Measurements from ENCODE around the gene PRPF40A. TPM values are rescaled to one million over a fixed set of nuclear protein-coding genes. Genes with fewer than 3 reads are reported as not detected.

The PRPF40A gene
- total RNA-seq, 2 experiments from 2014 or later: 116 to 117 TPM

DNA sequence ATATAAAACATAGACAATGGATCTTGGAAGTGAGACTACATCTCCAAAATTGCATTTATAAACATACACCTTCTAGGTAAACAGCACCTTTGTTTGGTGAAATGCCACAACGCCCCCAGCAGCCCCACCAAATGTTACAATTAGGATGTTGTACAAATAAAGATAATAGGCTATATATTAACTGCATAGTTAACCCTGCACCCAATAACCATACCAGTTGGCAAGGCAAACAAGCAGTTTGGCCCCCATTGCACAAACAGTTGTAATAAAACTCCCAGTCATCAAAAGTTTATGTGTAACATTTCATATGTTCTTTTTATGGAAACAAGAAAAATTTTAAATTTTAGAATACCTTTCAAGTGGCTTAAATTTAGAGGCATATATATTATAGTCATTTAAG lies 67.3 kb downstream of the PRPF40A start:
- ChIA-PET CTCF (interaction anchor here (1.0 to 3.1 kb wide), 2 partner anchors 14 to 15 kb away, joined by 3 to 24 read pairs; no protein-coding TSS in a partner anchor), POLR2A (no interaction called here)
- no peak for DNase-seq
- no peak overlapping the region for H3K4me3 Mint-ChIP-seq
- H3K36me3 Mint-ChIP-seq (ENCODE audit: low read depth): peaks cover 13% of the 10 kb centered on the region
- H3K9me3 Mint-ChIP-seq (ENCODE audit: insufficient read depth): no peaks in the 10 kb centered on the region
- no peaks in the 10 kb centered on the region for H3K4me1 Mint-ChIP-seq (ENCODE audit: low read depth)
- H3K27ac Mint-ChIP-seq: no peak overlapping the region
- no peak for ATAC-seq
- no peaks in the 10 kb centered on the region for H3K27me3 Mint-ChIP-seq (ENCODE audit: low read depth)

DNA sequence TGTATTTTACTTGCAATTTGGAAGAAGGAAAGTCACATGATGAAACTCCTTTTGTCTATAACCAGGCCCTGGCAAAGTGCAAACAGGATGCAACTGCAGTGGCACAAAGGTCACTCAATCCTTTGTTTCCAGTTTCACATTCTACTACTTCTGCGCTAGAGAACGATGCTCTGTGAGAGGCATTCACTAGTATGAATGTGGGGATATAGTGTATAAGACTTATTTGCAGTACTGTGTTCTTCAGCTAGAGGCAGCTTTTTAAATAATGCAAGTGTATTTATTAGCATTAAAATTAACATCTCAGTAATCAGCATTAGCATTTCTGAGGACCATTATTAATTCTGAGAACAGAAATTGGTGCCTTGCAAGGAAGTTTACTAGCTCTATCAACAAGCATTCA lies 68.9 kb downstream of the PRPF40A start:
- CTCF ChIA-PET: interaction anchor here (1.2 to 3.1 kb wide), 2 partner anchors 13 to 68 kb away, joined by 4 to 24 read pairs; no protein-coding TSS in a partner anchor
- DNase-seq: no peak
- no peaks in the 10 kb centered on the region for H3K4me1 Mint-ChIP-seq (ENCODE audit: low read depth)
- H3K4me3 Mint-ChIP-seq: no peak overlapping the region
- peaks cover 7% of the 10 kb centered on the region for H3K36me3 Mint-ChIP-seq (ENCODE audit: low read depth)
- H3K9me3 Mint-ChIP-seq (ENCODE audit: insufficient read depth): no peaks in the 10 kb centered on the region
- ATAC-seq: peak; percentile 39
- no peak overlapping the region for H3K27ac Mint-ChIP-seq
- H3K27me3 Mint-ChIP-seq (ENCODE audit: low read depth): no peaks in the 10 kb centered on the region
- POLR2A ChIA-PET: no interaction called here

DNA sequence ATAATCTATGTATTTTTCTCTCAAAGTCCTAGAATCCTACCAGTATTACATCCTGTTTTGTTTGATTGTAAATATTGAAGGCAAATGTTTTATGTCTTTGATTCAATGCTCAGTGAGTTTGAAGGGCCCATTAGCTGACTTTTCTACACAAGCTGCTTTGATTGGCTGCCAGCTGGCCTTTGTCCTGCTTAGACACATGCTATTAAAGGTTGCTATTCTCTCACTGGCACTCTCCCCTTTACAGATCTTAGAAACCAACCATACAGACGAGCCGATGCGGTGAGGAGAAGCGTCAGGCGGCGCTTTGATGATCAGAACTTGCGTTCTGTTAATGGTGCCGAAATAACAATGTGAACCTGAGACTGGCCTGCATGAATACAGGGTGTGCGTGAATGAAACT lies 69.7 kb downstream of the PRPF40A start:
- H3K27ac Mint-ChIP-seq: no peak overlapping the region
- ATAC-seq (no peak), DNase-seq (no peak)
- H3K4me1 Mint-ChIP-seq (ENCODE audit: low read depth): no peaks in the 10 kb centered on the region
- no peaks in the 10 kb centered on the region for H3K9me3 Mint-ChIP-seq (ENCODE audit: insufficient read depth)
- ChIA-PET CTCF (interaction anchor here (0.9 to 3.1 kb wide), 4 partner anchors 11 to 529 kb away, joined by 3 to 24 read pairs (median 4); no protein-coding TSS in a partner anchor), POLR2A (no interaction called here)
- no peaks in the 10 kb centered on the region for H3K27me3 Mint-ChIP-seq (ENCODE audit: low read depth)
- peaks cover 5% of the 10 kb centered on the region for H3K36me3 Mint-ChIP-seq (ENCODE audit: low read depth)
- H3K4me3 Mint-ChIP-seq: no peak overlapping the region

DNA sequence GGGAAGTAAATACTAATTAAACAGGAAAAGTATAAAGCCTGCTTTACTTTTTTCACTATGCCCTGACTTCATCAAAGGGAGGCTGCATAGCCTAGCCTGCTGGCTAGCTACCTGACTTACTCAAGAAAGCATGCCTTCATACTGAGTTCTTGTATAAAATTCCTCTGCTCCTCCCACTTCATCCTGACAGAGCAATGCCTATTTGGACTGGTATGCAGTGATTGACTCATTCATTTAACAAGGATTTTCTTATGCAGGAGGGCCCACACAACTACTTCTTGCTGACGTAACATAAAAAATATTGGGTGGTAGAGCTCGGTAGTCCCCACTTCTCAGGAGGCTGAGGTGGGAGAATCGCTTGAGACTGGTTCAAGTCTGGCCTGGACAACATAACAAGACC lies 70.5 kb downstream of the PRPF40A start:
- CTCF ChIA-PET: interaction anchor here (0.9 to 3.6 kb wide), 5 partner anchors 9 to 528 kb away, joined by 3 to 24 read pairs (median 3); no protein-coding TSS in a partner anchor
- H3K4me1 Mint-ChIP-seq (ENCODE audit: low read depth): no peaks in the 10 kb centered on the region
- POLR2A ChIA-PET: no interaction called here
- H3K27ac Mint-ChIP-seq: no peak overlapping the region
- peaks cover 1% of the 10 kb centered on the region for H3K36me3 Mint-ChIP-seq (ENCODE audit: low read depth)
- no peak for ATAC-seq
- no peaks in the 10 kb centered on the region for H3K27me3 Mint-ChIP-seq (ENCODE audit: low read depth)
- no peak for DNase-seq
- no peaks in the 10 kb centered on the region for H3K9me3 Mint-ChIP-seq (ENCODE audit: insufficient read depth)
- no peak overlapping the region for H3K4me3 Mint-ChIP-seq

DNA sequence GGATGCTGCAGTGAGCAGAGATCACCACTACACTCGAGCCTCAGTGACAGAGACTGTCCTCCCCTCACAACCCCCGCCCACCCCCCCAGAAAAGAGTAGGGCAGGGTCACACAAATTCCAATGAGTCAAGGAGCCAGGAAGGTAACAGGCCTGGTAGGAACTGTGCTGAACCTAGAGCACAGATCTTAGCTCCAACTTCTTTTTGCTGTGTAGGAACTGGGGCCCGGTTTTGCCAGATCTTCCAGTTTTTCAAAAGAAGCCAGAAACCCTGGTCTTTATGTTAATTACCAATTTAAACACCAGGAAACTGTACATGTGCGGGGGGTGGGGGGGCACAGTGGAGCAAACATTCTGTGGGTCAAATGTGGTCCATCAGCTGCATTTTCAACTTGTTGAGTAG lies 71.0 kb downstream of the PRPF40A start:
- Mint-ChIP-seq H3K36me3 (ENCODE audit: low read depth) (no peaks in the 10 kb centered on the region), H3K27me3 (ENCODE audit: low read depth) (no peaks in the 10 kb centered on the region)
- CTCF ChIA-PET: interaction anchor here (1.0 to 3.6 kb wide), 2 partner anchors 8 to 10 kb away, joined by 3 to 23 read pairs; no protein-coding TSS in a partner anchor

DNA sequence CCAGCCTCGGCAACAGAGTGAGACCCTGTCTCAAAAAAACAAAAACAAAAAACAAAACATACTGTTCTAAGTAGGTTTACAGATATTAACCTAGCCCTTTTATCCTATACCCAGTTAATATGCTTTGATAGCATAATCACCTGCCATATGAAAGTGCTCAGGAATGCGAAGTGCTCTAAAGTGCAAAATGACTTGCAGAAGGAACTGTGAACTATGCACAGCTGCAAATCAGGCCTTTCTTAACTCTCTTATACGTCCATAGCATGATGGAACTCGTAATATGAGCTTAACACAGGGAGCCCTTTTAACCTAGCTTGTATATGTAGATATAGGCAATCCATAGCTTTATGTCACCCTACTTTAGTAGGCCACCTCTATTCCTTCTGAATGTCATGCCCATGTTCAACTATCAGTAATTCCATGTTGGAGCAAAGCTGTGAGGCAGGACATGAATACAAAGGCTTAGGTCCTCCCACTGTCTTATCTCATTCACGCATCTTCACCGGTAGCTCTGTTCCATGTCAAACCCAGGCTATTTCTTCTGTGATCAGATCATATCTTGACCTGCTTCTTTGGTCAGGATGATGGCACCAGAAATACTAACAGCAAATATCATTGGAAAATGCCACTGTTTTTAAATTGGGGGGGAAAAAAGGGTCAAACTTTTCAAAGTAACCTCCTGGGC lies 72.9 kb downstream of the PRPF40A start:
- H3K4me3 Mint-ChIP-seq: no peak overlapping the region
- H3K4me1 Mint-ChIP-seq (ENCODE audit: low read depth): no peaks in the 10 kb centered on the region
- H3K27ac Mint-ChIP-seq: no peak overlapping the region
- H3K9me3 Mint-ChIP-seq (ENCODE audit: insufficient read depth): no peaks in the 10 kb centered on the region
- H3K27me3 Mint-ChIP-seq (ENCODE audit: low read depth): no peaks in the 10 kb centered on the region
- ATAC-seq (no peak), DNase-seq (no peak)
- ChIA-PET POLR2A (no interaction called here), CTCF (interaction anchor here (0.9 to 3.6 kb wide), 3 partner anchors 9 to 606 kb away, joined by 3 to 23 read pairs (median 4); no protein-coding TSS in a partner anchor)
- H3K36me3 Mint-ChIP-seq (ENCODE audit: low read depth): no peaks in the 10 kb centered on the region

More for the DNA sequence above, 71.0 kb downstream of the PRPF40A start:
- no peak for DNase-seq
- H3K9me3 Mint-ChIP-seq (ENCODE audit: insufficient read depth): no peaks in the 10 kb centered on the region
- no peaks in the 10 kb centered on the region for H3K4me1 Mint-ChIP-seq (ENCODE audit: low read depth)
- no peak overlapping the region for H3K4me3 Mint-ChIP-seq
- POLR2A ChIA-PET: no interaction called here
- H3K27ac Mint-ChIP-seq: no peak overlapping the region
- ATAC-seq: no peak

DNA sequence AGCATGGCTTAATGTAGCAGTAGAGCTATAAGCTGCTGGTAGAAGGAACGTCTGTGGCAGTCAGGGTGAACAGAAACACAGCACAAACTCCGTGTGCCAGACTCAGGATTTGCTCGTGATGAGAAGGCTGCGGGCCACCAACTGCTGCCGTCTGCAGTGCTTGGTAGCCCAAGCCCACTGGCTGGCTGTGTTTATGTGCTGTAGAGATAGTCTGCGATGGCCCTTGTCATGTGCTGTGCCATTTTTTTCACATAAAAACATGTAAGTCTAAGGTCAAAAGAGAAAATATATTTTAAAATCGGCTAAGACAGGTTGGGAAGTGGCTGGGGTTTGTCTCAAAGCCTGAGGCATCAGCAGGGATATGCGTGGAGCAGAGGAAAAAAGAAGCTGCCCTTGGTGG lies 78.7 kb downstream of the PRPF40A start:
- CTCF ChIA-PET: interaction anchor here (1.1 kb wide), 1 partner anchor 8 kb away, joined by 3 read pairs; no protein-coding TSS in a partner anchor
- Mint-ChIP-seq H3K27ac (no peak overlapping the region), H3K4me3 (no peak overlapping the region), H3K9me3 (ENCODE audit: insufficient read depth) (no peaks in the 10 kb centered on the region), H3K4me1 (ENCODE audit: low read depth) (no peaks in the 10 kb centered on the region), H3K27me3 (ENCODE audit: low read depth) (no peaks in the 10 kb centered on the region), H3K36me3 (ENCODE audit: low read depth) (no peaks in the 10 kb centered on the region)
- no peak for DNase-seq
- no peak for ATAC-seq
- POLR2A ChIA-PET: no interaction called here

DNA sequence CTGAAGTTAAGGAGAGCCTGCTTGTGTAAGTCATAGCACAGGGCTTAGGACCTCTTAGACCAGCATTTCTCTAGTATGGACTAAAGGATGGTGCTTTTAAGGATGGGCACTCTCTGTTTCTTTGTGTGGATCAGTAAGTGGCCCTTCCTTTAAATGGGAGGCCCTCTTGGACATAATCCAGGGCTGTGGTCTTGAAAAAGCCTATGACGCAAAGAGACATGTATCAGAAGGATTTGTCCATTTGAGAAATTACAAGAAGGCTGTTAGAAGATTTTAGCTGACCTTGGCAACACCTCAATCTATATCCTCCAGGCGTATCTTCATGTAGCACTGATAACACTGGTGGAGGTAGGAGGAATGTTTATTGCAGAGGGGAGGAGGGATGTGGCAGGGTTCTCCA lies 79.2 kb downstream of the PRPF40A start:
- Mint-ChIP-seq H3K4me3 (no peak overlapping the region), H3K4me1 (ENCODE audit: low read depth) (no peaks in the 10 kb centered on the region), H3K27me3 (ENCODE audit: low read depth) (no peaks in the 10 kb centered on the region), H3K9me3 (ENCODE audit: insufficient read depth) (no peaks in the 10 kb centered on the region), H3K36me3 (ENCODE audit: low read depth) (no peaks in the 10 kb centered on the region), H3K27ac (no peak overlapping the region)
- DNase-seq (no peak), ATAC-seq (no peak)
- ChIA-PET POLR2A (no interaction called here), CTCF (interaction anchor here (0.7 to 1.1 kb wide), 2 partner anchors 8 to 602 kb away, joined by 3 to 4 read pairs; no protein-coding TSS in a partner anchor)

DNA sequence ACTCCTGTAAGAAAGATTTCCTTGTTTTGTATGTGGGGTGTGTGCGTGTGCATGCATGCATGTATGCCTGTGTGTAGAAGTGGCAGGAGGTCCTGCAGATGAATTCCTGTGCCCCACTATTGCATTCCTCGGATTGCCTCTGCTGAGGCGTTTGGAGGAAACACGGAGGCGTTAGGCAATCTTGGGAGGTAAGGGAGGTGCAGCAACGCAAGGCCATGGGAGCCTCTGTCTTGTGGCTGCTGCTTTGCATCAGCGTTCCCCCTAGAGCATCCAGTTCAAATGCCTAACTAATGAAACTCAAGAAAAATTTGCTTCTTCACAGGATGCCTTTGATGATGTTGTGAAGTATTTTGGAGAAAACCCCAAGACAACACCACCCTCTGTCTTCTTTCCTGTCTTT lies 80.0 kb downstream of the PRPF40A start:
- H3K9me3 Mint-ChIP-seq (ENCODE audit: insufficient read depth): no peaks in the 10 kb centered on the region
- no peak overlapping the region for H3K4me3 Mint-ChIP-seq
- no peak for DNase-seq
- H3K27me3 Mint-ChIP-seq (ENCODE audit: low read depth): no peaks in the 10 kb centered on the region
- POLR2A ChIA-PET: no interaction called here
- no peaks in the 10 kb centered on the region for H3K36me3 Mint-ChIP-seq (ENCODE audit: low read depth)
- CTCF ChIA-PET: no interaction called here
- no peak overlapping the region for H3K27ac Mint-ChIP-seq
- H3K4me1 Mint-ChIP-seq (ENCODE audit: low read depth): no peaks in the 10 kb centered on the region
- no peak for ATAC-seq

DNA sequence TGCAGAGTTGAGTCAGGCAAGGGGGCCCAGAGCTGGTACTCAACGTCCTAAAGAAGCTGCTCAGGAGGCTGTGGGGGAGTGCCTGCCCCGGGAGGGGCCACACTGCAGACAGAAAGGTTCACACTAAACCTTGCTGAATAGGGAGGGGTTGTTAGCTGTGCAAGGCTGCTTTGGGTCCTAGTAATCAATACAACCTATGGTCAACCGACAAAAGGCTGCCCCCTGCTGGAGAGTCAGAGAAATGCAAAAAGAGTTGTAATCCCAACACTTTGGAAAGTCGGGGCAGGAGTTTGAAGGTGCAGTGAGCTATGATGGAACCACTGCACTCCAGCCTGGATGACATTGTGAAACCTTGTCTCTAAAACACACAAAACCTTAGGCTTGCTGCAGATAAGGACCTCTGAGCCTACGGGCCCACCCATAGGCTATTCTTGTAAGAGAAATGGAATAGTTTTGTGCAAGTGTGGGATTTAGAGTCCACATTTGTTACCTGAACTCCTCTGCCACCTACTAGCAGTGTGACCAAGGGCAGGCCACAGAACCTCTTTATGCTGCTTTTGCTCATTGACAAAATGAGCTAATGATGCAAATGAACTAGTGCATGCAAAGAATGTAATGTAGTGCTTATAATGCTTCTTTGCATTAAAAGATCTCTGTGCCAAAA lies 81.5 kb downstream of the PRPF40A start:
- no peaks in the 10 kb centered on the region for H3K4me1 Mint-ChIP-seq (ENCODE audit: low read depth)
- no peaks in the 10 kb centered on the region for H3K9me3 Mint-ChIP-seq (ENCODE audit: insufficient read depth)
- H3K4me3 Mint-ChIP-seq: no peak overlapping the region
- peak; percentile 78 for ATAC-seq
- CTCF ChIA-PET: interaction anchor here (0.6 to 5.5 kb wide), 34 partner anchors 9 to 600 kb away, joined by 3 to 64 read pairs (median 4); partner anchors contain the start of gene STAM2
- peak; percentile 74 for DNase-seq
- POLR2A ChIA-PET: interaction anchor here (0.6 to 1.2 kb wide), 2 partner anchors 81 to 460 kb away, joined by 4 read pairs; no protein-coding TSS in a partner anchor
- H3K27me3 Mint-ChIP-seq (ENCODE audit: low read depth): no peaks in the 10 kb centered on the region
- no peak overlapping the region for H3K27ac Mint-ChIP-seq
- no peaks in the 10 kb centered on the region for H3K36me3 Mint-ChIP-seq (ENCODE audit: low read depth)

DNA sequence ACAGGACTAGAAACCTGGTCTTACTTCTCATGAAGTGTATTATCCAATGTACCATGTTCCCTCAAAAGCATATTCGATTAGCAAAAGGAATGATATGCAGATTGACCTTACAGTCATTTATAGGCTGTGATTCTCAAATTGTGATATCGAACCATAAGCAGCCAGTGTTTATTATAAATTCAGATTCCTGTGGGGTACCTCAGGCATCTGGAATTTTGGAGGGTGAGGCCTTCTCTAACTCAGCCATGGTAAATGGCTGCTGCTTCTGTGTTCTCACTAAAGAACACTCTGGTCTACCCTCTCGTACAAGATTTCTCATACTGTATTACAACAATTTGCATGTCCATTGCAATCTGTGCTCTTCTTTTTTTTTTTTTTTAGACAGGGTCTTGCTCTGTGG lies 84.5 kb downstream of the PRPF40A start:
- Mint-ChIP-seq H3K36me3 (ENCODE audit: low read depth) (no peaks in the 10 kb centered on the region), H3K4me1 (ENCODE audit: low read depth) (peaks cover 11% of the 10 kb centered on the region), H3K4me3 (no peak overlapping the region), H3K27me3 (ENCODE audit: low read depth) (peaks cover 2% of the 10 kb centered on the region), H3K9me3 (ENCODE audit: insufficient read depth) (no peaks in the 10 kb centered on the region), H3K27ac (no peak overlapping the region)
- CTCF ChIA-PET: interaction anchor here (1.0 to 5.5 kb wide), 2 partner anchors 443 to 456 kb away, joined by 3 to 64 read pairs; partner anchors contain the start of gene STAM2
- POLR2A ChIA-PET: no interaction called here
- DNase-seq (no peak), ATAC-seq (no peak)

DNA sequence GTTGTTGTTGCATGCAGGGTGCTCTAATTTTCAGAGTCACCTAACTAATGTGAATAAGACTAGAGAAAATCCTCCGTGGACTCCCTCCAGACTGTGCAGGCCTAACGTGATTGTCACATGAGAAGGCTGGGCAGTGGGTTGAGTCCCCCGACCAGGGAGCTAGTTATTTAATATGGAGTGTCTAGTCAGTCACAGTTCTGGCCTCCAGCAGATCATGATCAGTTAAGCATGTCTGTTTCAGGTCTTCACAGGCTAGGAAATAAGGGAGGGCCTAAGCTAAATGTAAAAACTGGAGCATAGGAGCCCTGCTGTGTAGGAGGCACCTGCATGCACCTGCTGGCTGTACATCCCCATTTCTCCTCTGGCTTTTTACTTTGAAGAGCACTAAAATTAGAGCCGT lies 86.8 kb downstream of the PRPF40A start:
- no peaks in the 10 kb centered on the region for H3K9me3 Mint-ChIP-seq (ENCODE audit: insufficient read depth)
- CTCF ChIA-PET: no interaction called here

More for the DNA sequence above, 86.8 kb downstream of the PRPF40A start:
- ATAC-seq (no peak), DNase-seq (no peak)
- POLR2A ChIA-PET: no interaction called here
- H3K4me3 Mint-ChIP-seq: no peak overlapping the region
- peaks cover 4% of the 10 kb centered on the region for H3K27me3 Mint-ChIP-seq (ENCODE audit: low read depth)
- no peak overlapping the region for H3K27ac Mint-ChIP-seq
- no peaks in the 10 kb centered on the region for H3K36me3 Mint-ChIP-seq (ENCODE audit: low read depth)
- H3K4me1 Mint-ChIP-seq (ENCODE audit: low read depth): peaks cover 11% of the 10 kb centered on the region

Data from activated CD8-positive, alpha-beta T cell treated with anti-CD3 and anti-CD28 coated beads, Interleukin-2, amount 10 ng/mL, durations not matched to agents 7 days and 5 days (primary cell).